Left ventricle myocardium superior (tissue), 1 donor: Measurements from ENCODE around the gene PDGFRB. TPM values are rescaled to one million over a fixed set of nuclear protein-coding genes. Genes with fewer than 3 reads are reported as not detected.

Experiments used
- ATAC-seq: fragments of 200-7000 bp; cut with Tn5 transposase; one replicate; pipeline ENCODE4 v1.9.1; 2020; ENCODE audit warnings: mild to moderate bottlenecking, moderate library complexity
- DNase-seq: peaks from one replicate; pipeline ENCODE4 v3.0.0-alpha.2; 2020
- intact Hi-C: fragments of 100-400 bp; cut with micrococcal nuclease; formaldehyde crosslinking; loops from one replicate; pipeline ENCODE4 v1.11.0; 2022
- total RNA-seq: library from RNA; stranded (reverse); fragmentation: NEBNext Ultra II Directional; extraction: Animal tissue kit (Norgen Biotek cat#: 25700); gene quantifications from one replicate; pipeline ENCODE4 v1.2.1, GENCODE V29; 2021
- donor health status: DM: no; HTN: yes; CAD: no; lungs with severe emphysema.

PDGFRB gene
- total RNA-seq, 1 donor from 2014 or later: 47.8 TPM

- ATAC-seq: no peak
- no peak for DNase-seq
- intact Hi-C loops: no loop called here
Observed at GRCh38 chr5:150166650-150167511, 11.2 kb upstream of the PDGFRB start, which contains the start of gene CDX1. CDX1 (plus strand) TSS chr5:150166778; CDS start chr5:150166877, 99 bp downstream.

- intact Hi-C loops: no loop called here
- ATAC-seq (no peak), DNase-seq (no peak)
Observed at GRCh38 chr5:150166037-150166649, 10.5 kb upstream of the PDGFRB start.

- peak; percentile 65 for DNase-seq
- ATAC-seq: peak; percentile 22
- intact Hi-C loops: loop anchor here (5.0 kb wide), 1 partner anchor 53 kb away; no protein-coding TSS in a partner anchor
Observed at GRCh38 chr5:150164211-150164980, 8.8 kb upstream of the PDGFRB start.

GRCh38 chr5:150163547-150164059 is 8.0 kb upstream of the PDGFRB start:
- peak; percentile 88 for DNase-seq
- peak; percentile 67 for ATAC-seq
- intact Hi-C loops: loop anchor here (5.0 kb wide), 1 partner anchor 54 kb away; no protein-coding TSS in a partner anchor

GRCh38 chr5:150163035-150163434 is 7.4 kb upstream of the PDGFRB start:
- DNase-seq: no peak
- ATAC-seq: no peak
- intact Hi-C loops: loop anchor here (5.0 kb wide), 1 partner anchor 54 kb away; no protein-coding TSS in a partner anchor

GRCh38 chr5:150162142-150162513 is 6.5 kb upstream of the PDGFRB start:
- ATAC-seq: no peak
- no peak for DNase-seq
- intact Hi-C loops: loop anchor here (5.0 kb wide), 1 partner anchor 55 kb away; no protein-coding TSS in a partner anchor

- ATAC-seq: peak; percentile 61
- DNase-seq: peak; percentile 92
- intact Hi-C loops: loop anchor here (5.0 kb wide), 1 partner anchor 56 kb away; no protein-coding TSS in a partner anchor
Observed at GRCh38 chr5:150161242-150162141, 5.8 kb upstream of the PDGFRB start.

- intact Hi-C loops: loop anchor here (5.0 kb wide), 1 partner anchor 57 kb away; no protein-coding TSS in a partner anchor
- no peak for DNase-seq
- ATAC-seq: no peak
Observed at GRCh38 chr5:150160448-150161081, 4.9 kb upstream of the PDGFRB start.

GRCh38 chr5:150159741-150160179 is 4.1 kb upstream of the PDGFRB start:
- peak; percentile 22 for ATAC-seq
- peak; percentile 79 for DNase-seq
- intact Hi-C loops: loop anchor here (5.0 kb wide), 1 partner anchor 58 kb away; no protein-coding TSS in a partner anchor

- intact Hi-C loops: no loop called here
- DNase-seq: no peak
- ATAC-seq: no peak
Observed at GRCh38 chr5:150159031-150159430, 3.4 kb upstream of the PDGFRB start.

GRCh38 chr5:150158170-150158949 is 2.7 kb upstream of the PDGFRB start:
- DNase-seq: peak; percentile 62
- intact Hi-C loops: no loop called here
- peak; percentile 3 for ATAC-seq

- ATAC-seq (no peak), DNase-seq (no peak)
- intact Hi-C loops: no loop called here
Observed at GRCh38 chr5:150157168-150157567, 1.5 kb upstream of the PDGFRB start.

- ATAC-seq: no peak
- no peak for DNase-seq
- intact Hi-C loops: no loop called here
Observed at GRCh38 chr5:150156540-150156939, 895 bp upstream of the PDGFRB start.

GRCh38 chr5:150156027-150156368 is 353 bp upstream of the PDGFRB start:
- no peak for DNase-seq
- ATAC-seq: no peak
- intact Hi-C loops: no loop called here

GRCh38 chr5:150154618-150155128 is 972 bp downstream of the PDGFRB start:
- ATAC-seq (no peak), DNase-seq (no peak)
- intact Hi-C loops: no loop called here

GRCh38 chr5:150153957-150154617 is 1.6 kb downstream of the PDGFRB start:
- ATAC-seq: peak; percentile 17
- DNase-seq: no peak
- intact Hi-C loops: no loop called here
